Measurements from ENCODE around the gene CDC34.

Gene CDC34

DNA sequence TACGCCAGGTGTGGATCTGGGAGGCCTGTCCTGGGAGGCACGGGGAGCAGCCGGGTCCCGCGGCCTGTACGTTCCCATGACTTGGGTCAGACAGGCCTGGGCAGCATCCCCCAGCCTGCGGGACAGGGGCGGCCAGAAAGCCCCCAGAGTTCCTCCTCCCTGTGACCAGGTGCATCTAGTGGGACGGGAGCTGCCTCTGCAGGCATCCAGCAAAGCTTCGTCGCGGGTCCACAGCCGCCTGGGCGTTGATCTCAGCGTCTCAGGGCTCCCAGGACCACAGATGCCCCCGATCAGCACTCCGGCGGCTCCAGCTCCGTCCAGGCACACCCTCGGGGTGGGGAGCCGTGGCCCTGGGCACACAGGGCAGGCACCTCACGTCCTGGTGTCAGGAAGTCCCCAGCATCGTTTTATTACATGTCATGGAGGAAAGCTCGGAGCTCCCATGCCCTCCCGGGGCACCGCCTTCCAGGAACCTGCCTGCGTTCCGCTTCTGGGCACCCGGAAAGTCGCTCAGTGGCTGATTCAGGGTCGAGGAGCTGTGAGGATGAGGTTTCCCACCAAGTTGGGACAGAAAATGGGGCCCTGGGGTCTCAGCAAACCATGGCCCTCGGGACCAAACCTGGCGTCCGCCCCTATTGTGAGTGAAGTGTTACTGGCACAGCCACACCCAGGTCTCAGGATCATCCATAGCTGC is 10.8 kb downstream of the CDC34 start:
- no peak for DNase-seq (ENCODE audit: low read depth)

DNA sequence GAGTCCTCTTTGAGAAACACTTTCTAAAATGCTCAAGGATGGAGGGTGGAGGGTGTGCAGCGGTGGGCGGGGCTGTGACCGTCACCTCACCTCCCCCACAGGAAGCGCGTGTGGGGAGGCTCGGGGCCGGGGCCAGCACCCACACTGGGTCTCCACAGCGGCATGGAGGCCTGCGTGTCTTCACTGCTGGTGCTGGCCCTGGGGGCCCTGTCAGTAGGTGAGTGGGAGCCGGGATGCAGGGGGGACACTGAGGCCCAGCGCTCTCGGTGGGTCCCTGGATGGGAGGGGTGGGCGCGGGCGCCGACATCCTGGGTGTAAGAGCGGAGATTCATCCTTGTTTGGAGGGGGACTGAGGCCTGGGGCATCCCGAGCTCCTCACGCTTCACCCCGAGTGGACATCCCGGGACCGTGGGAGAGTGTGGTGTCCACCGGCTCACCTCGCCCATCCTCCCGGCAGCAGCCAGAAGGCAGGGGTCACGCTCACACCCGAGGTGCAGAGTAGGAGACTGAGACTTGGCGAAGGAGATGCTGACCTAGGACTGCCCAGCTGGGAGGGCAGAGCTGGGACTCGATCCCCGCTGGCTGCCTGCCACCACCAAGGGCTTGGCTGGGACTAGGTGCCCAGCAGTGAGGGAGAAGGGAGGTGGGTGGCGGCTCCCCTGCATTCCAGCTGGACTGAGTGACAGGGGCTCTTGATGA is 12.5 kb downstream of the CDC34 start, which contains the start of gene GZMM:
Gene GZMM (plus strand): TSS at position 144 of the 699 bp plus-strand sequence. CDS start 19 bp downstream, at position 163.
- no peak for DNase-seq (ENCODE audit: low read depth)

DNA sequence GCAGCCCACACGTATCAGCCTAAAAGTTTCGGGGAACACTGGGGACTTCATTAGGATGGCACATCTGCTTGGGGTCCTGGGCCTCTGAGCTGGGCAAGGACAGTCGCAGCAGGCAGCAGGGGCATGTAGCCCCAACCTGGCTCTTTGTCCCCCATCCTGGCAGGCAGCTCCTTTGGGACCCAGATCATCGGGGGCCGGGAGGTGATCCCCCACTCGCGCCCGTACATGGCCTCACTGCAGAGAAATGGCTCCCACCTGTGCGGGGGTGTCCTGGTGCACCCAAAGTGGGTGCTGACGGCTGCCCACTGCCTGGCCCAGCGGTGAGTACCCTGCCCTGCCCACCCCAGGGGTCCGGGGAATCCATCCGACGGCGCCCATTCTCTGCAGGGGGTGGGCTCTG is 15.6 kb downstream of the CDC34 start:
- DNase-seq (ENCODE audit: low read depth): no peak

DNA sequence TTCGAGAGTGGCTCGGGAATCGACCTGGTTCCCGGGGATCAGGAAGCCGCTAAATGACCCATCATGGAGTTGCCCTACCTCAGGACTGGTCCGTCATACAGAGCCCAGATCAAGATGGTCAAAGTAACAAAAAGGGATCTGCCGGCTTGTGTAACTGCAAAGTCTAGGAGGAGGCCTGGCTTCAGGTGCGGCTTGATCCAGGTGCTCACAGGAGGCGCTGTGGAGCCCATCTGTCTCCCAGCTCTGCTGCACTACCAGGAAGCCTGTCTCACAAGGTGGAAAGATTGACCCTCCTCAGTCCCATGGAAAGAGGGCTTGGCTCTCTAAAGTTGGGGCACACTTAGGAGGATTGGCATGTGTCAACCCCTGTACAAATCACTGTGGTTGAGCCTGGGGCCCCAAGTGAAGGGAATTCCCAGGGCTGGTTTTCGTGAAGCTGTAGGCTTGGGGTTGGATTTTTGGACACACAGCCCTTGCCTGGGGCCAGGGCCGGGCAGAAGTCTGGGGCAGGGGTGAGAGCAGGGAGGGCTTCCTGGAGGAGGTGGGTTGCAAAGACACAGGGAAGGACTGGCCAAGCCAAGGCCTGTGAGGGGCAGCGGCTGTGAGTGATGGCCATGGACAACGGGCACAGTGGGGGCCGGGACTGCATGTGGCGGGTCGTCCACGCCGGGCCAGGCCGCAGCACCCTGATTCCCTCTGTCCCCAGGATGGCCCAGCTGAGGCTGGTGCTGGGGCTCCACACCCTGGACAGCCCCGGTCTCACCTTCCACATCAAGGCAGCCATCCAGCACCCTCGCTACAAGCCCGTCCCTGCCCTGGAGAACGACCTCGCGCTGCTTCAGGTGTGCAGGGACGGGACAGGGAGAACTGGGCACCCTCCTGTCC is 16.5 kb downstream of the CDC34 start:
- no peak for DNase-seq (ENCODE audit: low read depth)

DNA sequence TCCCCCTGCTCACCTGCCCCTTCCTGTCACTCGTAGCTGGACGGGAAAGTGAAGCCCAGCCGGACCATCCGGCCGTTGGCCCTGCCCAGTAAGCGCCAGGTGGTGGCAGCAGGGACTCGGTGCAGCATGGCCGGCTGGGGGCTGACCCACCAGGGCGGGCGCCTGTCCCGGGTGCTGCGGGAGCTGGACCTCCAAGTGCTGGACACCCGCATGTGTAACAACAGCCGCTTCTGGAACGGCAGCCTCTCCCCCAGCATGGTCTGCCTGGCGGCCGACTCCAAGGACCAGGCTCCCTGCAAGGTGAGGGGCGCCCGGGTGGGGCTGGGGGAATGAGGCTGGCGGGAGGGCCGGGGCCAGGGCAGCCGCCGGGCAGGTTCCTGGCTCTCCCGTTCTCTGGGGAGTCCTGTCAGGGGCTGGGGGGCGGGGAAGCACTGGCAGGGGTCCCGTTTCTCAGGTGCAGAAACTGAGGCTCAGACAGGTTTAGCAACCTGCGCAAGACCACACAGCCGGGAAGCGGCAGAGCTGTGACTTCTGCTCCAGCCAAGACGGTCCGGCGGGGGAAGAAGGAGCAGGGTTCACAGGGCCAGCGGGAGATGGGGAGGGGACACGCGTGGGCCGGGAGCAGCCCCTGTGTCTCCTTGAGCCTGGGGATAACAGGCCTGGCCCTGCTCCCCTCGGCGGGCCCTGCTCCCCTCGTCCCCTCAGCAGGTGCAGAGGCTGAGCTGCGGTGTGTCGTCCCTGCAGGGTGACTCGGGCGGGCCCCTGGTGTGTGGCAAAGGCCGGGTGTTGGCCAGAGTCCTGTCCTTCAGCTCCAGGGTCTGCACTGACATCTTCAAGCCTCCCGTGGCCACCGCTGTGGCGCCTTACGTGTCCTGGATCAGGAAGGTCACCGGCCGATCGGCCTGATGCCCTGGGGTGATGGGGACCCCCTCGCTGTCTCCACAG is 17.6 kb downstream of the CDC34 start:
- no peak for DNase-seq (ENCODE audit: low read depth)

DNA sequence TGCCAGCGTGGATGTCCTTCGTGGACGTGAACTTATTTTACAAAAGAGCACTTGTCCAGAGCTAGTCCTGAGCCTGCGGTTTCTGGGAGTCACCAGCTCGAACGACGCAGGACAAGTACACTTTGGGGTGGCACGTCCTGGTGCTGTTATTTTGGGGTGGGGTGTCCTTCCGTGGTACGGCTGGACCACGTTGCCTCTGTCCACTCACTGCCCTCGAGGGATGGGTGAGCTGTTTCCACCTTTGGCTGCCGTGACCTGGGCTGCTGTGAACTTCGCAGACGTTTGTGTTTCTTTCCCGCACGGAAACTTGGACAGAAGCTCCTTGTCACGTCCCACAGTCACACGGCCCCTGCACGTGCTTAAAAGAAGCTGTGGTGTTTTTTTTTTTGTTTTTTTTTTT is 23.3 kb downstream of the CDC34 start:
- no peak for DNase-seq (ENCODE audit: low read depth)

DNA sequence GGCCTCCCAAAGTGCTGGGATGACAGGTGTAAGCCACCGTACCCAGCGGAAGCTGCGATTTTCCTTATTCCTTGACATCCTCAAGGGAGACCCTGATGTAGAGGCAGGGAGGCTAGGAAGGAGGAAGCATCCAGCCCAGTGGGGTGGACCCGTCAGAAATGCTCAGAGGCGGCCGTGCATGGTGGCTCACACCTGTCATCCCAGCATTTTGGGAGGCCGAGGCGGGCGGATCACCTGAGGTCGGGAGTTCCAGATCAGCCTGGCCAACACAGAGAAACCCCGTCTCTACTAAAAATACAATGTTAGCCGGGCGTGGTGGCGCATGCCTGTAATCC is 23.9 kb downstream of the CDC34 start:
- DNase-seq (ENCODE audit: low read depth): no peak

DNA sequence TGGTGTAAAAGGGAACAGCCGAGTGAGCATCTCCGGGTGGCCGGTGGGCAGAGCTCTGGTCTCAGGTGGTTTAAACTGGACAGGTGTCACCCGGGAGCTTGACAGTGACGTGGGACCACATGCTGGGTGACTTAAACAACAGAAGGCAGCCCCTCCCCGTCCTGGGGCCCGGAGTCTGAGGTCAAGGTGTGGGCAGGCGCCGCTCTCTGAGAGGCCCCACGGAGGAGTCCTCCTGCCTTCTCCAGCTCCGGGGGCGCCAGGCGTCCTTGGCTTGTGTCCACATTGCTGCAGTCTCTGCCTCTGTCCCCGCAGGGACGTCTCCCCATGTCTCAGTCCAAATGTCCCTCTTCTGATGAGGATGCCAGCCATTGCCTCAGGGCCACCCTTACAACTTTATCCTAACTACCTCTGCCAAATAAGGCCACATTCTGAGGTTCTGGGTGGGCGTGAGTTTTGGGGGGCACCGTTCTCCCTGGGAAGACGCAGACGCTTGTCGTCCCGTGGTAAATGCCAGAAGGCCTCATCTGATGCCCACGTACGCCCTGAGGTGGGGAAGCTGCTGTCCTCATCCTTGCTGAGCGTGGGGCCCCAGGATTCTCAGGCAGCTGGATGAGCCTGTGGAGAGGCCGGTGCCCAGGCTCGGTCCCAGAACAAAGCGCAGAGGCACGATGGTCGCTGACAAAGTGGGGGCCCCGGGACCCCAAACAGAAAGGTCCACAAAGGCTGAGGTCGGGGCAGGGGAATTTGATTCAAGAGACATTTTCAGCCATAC is 25.2 kb downstream of the CDC34 start:
- DNase-seq (ENCODE audit: low read depth): no peak

DNA sequence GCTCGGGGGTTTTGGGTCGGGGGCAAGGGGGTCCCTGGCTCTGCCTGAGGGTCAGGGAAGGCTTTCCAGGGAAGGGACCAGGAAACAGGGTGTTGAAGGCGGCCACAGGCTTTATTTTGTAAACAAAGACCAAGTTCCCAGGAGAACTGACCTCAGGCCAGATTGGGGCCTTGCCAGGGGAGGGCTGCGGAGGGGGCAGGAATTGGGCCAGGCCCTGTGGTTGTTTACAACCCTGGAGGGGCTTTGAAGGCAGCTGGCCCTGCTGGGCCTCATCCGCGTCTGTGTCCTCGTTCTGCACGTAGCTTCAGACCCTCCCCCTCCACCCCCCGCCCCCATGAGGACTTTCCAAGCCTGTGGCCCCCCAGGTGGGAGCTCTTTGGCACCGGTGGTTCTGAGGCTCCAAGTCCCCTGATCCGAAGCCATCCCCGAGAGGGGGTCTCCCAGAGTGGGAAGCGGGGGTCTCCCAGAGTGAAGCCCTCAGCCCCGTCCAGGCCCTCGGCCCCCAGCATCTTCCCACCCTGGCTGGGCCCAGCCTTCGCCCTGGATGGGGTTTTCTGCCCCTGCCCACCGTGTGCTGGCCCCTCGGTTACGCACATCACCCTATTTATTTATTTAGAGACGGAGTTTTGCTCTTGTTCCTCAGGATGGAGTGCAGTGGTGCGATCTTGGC is 27.3 kb downstream of the CDC34 start:
- DNase-seq (ENCODE audit: low read depth): peak; percentile 23

DNA sequence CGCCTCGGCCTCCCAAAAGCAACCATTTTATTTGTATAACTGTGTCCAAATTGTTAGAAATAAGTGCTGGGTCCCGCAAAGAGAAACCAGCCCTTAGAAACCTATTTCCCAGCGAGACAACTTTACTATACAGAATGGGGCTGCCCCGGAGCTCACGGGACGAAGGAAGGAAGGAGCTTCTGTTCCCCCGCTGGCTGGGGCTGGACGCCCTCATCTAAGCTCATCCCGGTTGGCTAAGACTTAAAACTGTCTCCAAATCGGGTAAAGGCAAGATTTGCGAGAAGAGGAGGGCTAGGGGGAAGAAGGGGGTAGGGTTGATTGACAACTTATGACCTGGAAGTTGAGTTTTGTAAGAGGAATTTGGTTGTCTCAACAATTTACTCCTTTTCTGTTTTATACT is 28.6 kb downstream of the CDC34 start:
- DNase-seq (ENCODE audit: low read depth): no peak

DNA sequence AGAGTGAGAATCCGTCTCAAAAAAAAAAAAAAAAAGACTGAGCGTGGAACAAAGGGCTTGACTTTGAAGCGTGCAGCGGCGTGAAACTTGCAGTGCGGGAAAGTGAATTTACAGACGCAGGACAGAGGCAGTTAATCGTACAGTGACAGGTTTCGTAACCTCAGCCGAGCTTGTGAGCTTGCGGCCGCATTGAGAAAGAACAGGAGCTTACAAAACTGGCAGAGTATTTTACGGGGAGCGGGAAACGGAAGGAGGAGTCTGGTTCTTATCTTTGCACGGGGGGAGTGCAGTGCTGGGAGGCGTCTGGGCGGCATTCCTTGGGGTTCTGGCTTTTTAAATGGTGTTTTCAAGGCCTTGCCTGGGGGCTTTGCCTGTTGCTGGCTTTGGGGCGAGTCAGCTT is 34.8 kb downstream of the CDC34 start:
- DNase-seq (ENCODE audit: low read depth): peak; percentile 72

DNA sequence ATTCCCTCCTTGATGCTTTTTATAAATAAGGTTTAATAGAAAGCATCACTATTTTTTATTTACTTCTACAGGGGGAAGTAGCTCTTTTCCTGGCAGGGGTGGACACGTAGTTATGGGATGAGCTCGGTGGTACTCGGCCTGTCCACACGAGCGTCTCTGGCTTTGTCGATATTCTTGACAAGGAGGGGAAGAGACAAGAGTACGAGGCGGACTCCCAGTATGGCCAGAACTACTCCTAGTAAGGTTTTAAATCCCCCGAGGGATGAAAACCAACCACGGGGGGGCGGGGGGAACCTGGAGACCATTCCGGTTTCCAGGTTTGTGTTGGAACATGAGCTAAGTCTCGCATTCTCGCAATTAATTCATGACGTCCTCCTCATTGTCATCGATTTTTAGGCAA is 35.3 kb downstream of the CDC34 start:
- no peak for DNase-seq (ENCODE audit: low read depth)

DNA sequence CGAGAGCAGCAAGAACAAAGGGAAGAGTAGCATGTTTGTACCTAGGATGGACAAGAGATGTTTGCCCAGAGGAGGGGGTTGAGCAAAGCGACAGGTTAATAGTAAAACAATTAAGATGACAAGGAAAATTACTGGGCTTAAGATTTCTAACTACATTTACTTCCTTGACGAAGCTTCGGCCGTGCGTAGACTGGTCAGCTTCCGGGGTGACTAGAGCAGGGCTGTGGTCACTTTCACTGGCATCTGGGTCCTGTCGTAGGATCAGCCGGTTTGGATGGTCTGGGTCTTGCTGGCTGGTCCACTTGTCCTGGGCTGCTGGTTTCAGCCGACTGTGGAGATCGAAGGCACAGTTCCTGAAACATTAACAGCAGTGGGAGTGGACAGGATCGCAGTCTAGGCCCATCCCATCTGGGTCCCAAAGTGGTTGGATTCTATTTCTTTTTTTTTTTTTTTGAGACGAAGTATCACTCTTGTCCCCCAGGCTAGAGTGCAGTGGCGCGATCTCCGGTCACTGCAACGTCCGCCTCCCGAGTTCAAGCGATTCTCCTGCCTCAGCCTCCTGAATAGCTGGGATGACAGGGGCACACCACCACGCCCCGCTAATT is 35.8 kb downstream of the CDC34 start:
- no peak for DNase-seq (ENCODE audit: low read depth)

DNA sequence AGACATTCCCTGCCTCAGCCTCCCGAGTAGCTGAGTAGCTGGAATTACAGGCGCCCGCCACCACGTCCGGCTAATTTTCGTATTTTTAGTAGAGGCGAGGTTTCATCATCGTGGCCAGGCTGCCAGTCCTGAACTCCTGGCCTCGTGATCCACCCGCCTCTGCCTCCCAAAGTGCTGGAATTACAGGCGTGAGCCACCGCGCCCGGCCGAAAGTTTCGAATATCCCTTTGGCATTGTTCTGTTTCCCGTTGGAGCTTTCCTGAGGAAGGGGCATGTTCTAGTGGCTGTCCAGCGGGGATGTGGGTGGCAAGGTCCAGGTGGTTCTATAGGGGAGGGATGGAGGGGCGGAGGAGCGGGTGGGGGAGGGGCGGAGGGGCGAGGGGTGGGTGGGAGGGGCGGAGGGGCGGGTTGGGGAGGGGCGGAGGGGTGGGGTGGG is 38.7 kb downstream of the CDC34 start:
- DNase-seq (ENCODE audit: low read depth): no peak

DNA sequence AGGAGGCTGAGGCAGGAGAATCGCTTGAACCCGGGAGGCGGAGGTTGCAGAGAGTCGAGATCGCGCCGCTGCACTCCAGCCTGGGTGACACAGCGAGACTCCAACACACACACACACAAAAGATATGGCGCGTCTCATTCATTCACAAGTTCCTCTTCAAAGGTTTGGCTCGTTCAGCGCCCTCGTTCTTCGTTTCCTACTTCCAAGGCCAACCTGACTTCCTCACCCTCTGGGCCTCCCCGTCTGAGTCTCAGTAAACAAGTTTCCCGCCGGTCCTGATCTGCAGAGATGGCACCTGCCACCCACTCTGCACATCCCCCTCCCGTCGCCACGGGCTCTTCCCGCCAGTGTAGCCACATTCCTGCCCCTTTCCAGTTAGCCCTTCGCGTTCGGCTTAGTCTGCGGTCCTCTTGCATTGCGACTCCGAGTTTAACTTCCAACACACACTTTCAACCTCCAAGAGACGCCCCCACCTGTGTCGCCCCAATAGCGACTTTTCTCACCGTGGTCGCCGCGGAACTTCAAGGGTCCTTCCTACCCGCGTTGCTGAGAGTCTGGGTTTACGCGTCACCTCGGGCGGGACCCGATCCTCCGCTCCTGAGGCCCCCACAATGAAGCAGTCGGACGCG is 39.5 kb downstream of the CDC34 start:
- DNase-seq (ENCODE audit: low read depth): no peak

DNA sequence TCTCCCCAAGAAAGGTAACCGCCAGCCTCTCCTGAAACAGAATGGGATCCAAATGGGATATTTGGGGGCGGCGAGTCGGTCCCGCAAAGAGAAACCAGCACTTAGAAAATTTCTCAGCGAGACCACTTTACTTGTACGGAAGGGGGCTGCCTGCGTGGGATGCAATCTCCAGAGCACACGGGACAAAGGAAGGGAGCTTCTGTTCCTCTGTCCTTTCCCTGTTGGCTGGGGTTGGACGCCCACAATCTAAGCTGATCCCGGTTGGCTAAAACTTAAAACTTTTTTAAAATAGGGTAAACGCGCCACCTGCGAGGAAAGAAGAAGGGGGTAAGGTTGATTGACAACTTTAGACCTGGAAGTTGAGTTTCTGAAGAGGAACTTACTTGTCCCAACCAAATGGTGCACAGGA is 40.0 kb downstream of the CDC34 start:
- DNase-seq (ENCODE audit: low read depth): peak; percentile 47

DNA sequence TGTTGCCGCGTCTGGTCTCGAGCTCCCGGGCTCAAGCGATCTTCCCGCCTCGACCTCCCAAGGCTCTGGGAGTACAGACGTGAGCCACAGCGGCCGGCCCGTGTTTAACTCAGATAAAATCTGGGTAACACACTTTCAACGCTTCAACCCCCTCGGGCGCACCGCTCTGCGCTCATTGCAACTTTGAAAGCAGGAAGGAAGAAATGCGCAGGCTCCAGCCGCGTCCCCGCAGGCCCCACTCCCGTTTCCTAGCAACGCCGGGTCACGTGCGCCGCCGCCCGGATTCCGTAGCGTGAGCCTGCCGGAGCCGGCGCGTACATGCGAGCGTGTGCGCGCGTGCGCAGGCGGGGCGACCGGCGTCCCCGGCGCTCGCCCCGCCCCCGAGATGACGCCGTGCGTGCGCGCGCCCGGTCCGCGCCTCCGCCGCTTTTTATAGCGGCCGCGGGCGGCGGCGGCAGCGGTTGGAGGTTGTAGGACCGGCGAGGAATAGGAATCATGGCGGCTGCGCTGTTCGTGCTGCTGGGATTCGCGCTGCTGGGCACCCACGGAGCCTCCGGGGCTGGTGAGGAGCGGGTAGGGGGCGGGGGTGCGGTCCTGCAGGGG is 40.7 kb downstream of the CDC34 start, which contains the start of gene BSG:
Gene BSG (plus strand): TSS at position 457 of the 603 bp plus-strand sequence. CDS start 39 bp downstream, at position 496.
- peak; percentile 98 for DNase-seq (ENCODE audit: low read depth)

DNA sequence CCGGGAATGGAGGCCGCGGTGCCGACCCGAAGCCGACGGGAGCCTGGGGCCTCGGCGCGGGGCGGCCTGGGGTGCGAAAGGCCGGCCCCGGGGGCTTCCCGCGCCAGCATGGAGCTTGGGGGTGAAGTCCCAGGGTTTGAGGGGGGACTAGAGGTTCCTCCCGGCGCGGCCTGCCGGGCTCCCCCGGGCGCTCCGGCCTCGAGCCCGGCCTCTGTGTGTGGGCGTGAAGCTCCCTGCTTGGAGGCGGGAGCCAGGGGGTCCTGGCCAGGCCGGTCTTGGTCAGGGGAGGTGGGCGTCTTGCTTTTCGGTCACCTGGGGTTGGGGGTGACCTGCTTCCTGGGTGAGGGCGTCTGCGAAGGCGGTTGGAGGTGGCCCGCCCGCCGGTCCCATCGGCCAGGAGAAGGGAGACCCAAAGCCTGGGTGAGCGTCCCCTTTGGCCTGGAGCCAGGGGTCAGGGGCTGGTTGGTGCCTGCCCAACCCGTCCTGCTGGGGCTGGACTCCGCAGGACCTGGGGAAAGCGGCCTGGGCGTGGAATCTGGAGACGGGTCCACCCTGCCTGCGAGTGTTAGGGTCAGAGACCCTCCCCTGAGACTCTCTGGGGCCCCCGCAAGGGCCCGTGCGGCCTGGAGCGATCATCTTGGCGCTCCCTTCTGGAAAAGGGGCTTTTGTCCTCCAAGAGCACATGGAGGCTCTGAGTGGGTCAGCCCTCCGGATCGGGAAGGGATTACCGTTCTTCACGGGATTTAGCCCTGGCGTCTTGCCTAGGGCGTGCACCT is 41.4 kb downstream of the CDC34 start:
- peak; percentile 62 for DNase-seq (ENCODE audit: low read depth)

Data from EH (cell line).